ENCODE data around the gene TPO.

- TF ChIP-seq CTCF (conservative IDR thresholded peaks at IDR 0.05 in 1 of 2, IDR thresholded peaks at IDR 0.05 in 1 of 2; ENCODE audit: extremely low read depth in 1 of 2, insufficient read depth in 1 of 2, low read depth in 1 of 2, low read length in 2 of 2) (no peak), EZH2 (IDR thresholded peaks at IDR 0.05; ENCODE audit: borderline replicate concordance, low read length) (no peak)
Observed at GRCh38 chr2:1488181-1488671, 75.0 kb downstream of the TPO start.

Measured in mammary epithelial cell (primary cell).